GF-D8 (cell line): ENCODE data around the gene GMEB2.

Experiments used
- DNase-seq: peaks from one replicate; lab custom pipeline; 2025; lab: John Stamatoyannopoulos, UW

GMEB2 gene

DNA sequence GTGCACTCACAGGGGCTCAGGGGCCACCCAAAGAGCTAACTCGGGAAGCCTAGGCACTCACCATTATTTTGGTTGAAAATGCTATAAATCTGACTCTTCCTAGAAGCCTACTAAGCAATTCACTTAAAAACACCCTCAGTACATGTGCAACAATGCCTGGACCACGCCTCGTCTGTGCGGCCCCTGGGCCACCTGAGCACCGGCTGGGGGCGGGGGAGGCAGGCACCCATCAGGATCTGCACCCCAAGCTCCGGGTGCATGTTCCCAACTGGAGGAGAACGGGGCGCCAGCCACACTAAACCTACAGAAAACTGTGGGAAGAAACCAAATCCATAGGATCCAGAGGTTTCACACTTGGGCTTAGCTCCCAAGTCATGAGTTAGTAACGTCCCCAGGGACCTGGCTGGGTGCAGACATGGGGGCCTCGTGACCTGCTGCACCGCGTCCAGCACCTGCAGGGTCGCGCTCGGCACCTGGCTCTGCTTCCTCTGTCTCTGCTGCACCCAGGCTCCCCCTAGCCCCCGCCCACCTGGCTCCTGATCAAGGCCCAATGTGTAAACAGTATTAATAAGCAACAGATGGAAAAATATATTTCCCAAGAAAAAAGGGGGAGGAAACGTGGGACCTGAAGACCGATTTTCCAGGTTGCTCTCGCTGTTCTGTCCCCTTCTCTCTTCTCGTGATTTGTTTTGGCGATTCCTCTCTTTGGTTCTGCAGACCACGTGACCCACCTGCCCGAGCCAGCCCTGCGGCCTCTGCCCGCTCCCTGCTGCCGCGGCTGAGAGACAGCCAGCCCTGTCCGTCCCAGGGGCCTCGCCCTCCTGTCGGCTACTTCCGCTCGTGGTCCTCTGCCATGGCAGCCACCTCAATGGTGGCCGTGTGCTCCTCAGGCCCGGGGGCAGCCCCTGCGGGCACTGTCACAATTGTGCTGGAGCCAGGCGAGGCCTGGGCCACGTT is 37.4 kb downstream of the GMEB2 start:
- DNase-seq = no peak

DNA sequence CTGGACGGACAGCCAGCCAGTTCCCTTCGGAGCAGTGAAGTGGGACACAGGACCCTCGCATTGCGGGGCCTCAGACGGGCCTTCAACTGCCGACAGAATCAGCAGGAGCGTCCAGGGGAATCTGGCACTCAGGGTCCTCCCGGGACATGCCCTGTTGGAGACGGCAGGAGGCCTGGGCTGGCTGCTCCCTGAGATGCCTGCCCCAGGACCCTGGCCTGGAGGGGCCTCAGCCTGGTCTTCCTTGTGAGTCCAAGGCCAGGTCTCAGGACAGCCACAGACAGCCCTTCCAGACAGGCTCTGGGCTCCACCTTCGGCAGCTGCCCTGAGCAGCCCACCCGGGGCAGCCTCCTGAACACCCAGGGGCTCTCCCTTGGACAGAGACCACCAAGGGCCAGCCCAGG is 38.3 kb downstream of the GMEB2 start:
- no peak for DNase-seq

DNA sequence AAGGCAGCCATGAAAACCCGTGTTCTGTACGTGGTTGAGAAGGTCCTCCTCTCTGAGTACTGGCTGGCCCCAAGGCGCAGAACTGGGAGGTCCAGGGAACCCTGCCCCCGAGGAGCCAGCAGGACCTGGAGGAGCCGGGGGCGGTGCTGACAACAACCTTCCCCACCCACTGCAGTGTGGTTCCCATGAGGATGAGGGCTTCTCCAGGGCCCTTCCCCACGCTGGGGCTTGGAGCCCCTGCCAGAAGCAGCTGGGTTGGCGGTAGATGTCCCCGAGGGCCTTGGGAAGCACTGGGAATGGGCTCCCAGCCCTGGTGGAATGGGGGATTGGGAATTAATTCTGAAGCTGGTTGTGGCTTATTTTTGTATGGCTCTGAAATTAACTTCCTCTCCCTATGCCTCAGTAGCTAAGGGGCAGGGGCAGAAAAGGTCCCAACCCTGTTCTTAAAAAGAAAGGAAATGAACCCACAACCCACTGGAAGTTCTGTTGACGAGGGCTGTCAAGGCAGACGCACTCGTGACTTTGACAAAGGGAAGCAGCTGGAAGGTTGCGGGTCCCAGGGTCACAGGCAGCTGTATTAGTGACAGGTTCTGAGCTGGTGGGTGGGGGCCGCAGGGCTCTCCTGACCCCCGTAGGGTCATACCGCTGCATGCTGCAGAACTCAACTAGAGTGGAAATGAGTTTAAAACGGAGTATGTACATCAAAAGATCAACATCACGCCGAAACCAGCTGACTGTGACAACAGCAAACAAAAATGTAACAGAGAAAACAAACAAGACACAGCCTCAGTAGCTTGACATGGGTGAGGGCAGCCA is 38.9 kb downstream of the GMEB2 start:
- no peak for DNase-seq

DNA sequence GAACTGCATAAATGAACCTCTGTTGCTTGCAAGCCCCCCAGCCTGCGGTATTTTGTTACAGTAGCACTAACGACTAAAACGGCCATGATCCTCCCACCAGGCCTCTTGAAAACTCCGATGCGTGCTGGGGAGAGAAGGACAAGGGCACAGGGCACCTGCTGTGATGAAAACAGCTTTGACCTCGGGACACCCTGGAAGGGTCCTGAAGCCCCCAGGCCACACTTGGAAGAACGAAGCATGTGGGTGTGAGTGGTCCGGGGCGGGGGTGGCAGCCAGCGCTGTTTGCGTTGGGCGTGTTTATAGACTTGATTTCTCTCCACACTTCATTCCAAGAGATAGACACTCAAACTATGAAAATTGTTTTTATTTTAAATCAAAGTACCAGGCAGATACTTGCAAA is 39.6 kb downstream of the GMEB2 start:
- no peak for DNase-seq

DNA sequence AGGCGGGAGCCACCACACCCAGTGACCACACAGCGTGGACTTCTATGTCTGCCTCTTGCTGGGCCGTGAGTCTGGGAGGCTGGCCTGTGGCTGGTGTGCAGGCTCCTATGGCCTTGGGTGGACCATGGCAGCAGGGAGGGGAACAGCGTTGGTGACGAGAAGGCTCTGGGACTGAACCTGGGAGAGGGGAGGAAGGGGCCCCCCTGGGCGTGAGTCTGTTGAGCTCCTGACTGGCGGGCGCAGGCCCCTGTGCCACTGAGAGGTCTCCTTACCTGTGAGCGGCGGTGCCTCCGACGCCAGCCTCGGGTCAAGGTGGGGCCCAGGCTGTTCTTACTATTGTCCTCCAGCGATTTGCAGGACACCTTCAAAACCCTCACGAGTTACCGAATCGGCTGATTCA is 40.1 kb downstream of the GMEB2 start:
- DNase-seq = no peak

DNA sequence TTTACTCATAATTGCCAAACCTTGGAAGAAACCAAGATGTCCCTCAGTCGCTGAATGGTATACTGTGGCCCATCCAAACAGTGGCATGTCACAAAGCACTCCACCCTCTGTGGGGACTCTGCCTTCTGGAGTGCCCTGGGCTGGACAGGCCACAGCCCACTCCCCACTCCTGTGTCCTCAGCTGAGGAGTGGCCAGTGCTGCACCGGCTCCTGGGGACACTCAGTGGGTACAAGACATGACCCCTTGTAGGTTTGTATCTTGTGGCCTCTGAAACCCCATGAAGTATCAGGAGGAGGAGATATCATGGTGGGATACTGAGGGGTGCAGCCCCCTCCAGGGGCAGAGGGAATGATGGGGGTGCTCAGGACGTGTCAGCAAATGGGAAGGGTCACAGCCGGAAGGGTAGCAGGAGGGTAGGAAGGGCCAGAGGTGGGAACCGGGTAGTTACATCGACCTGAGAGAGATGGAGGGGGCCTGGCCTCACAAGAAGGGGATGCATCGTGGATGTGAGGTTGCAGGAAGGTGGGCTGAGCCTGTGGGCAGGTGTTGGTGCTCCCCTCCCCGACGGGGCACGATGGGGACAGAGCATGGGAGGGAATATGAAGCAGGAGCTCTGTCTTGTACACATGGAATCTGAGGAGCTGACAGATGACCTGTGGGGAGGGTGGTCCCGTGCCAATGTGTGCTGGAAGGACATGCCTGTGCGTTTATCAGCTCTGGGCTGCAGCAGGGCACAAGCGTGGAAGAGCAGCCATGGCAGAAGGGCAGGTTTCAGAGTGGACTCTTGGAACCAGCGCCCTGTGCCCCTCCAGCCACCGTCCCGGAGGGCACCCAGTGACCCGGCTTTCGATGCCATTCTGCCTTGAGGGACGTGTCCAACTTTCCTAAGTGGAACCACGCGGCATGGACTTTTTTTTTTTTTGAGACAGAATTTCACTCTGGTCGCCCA is 41.0 kb downstream of the GMEB2 start:
- no peak for DNase-seq

DNA sequence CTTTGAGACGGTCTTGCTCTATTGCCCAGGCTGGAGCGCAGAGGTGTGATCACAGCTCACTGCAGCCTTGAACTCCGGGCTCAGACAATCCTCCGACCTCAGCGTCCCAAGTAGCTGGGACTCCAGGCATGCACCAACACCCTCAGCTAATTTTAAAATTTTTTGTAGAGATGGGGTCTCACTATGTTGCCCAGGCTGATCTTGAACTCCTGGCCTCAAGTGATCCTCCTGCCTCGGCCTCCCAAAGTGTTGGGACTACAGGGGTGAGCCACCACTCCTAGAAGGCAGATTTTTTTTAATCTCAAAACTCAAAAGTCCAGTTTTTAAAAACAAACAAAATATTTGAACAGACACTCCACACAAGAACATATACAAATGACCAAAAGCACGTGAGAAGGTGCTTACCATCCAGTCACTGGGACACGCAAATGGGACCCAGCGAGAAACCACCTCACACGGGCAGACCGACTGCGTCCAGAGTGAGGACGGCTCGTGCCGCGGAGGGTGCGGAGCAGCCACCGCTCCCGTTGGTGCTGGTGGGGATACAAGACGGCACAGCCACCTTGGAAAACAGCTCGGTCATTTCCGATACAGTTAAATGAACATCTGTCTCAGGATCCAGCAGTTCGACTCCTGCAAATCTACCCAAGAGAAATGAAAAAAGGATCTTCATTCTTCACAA is 44.4 kb downstream of the GMEB2 start:
- DNase-seq = no peak

DNA sequence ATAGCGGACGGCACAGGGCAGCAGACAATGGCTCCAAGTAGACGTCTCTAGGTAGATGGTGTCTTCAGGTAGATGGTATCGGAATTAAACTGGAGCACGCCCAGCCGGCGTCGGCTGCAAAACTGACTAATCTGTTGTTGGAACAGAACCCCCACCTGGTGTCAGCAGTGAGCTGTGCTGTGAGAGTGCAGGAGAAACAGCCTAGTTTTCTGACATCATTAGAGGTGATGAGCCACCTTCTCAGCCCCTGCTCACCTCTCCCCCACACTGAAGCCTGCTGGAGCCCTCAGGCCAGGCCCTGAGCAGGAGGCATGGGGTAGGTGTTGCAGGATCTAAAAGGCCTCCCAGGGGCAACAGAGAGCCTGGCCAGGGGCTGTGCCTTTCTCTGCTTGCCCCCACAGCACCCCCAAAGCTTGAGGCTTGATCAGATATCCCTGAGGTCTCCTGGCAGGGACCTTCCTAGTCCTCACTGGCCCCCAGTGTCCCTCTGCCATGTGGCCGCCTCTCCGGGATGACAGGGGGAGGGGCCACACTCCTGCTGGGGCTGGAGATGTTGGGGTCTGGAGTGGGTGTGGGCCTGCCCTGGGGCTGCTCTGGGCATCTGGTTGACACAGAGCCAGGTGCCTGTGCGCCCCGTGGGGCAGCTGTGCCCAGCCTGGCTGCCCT is 46.0 kb downstream of the GMEB2 start:
- no peak for DNase-seq

DNA sequence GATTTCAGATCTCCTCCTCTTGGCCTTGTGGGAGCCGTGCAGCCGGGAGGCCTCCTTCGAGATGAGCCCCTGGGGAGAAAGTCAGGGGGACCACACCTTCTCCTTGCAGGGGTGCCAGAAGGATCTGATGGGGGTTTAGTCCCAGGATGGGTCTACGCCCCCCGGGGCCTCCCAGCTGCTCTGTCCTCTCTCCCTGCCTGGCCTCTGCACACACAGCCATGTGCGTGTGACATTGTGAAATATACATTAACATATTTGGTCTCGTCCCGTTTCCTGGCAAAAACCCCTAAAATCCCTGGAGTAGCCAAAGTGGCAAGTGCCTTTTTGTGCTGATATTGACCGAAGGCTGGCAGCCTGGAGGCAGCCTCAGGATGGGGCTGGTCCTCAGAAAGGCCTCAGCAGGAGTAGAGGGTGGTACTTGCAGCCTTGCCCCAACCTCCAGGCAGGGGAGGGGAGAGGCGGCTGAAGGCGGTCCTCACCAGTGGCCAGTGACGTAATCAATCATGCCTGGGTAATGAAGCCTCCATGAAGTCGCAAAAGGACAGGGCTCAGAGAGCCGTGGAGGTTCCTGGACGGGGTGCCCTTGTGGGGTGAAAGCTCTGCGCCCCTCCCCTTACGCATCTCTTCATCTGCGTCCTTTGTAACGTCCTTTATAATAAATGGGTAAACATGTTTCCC is 47.7 kb downstream of the GMEB2 start:
- DNase-seq = no peak

DNA sequence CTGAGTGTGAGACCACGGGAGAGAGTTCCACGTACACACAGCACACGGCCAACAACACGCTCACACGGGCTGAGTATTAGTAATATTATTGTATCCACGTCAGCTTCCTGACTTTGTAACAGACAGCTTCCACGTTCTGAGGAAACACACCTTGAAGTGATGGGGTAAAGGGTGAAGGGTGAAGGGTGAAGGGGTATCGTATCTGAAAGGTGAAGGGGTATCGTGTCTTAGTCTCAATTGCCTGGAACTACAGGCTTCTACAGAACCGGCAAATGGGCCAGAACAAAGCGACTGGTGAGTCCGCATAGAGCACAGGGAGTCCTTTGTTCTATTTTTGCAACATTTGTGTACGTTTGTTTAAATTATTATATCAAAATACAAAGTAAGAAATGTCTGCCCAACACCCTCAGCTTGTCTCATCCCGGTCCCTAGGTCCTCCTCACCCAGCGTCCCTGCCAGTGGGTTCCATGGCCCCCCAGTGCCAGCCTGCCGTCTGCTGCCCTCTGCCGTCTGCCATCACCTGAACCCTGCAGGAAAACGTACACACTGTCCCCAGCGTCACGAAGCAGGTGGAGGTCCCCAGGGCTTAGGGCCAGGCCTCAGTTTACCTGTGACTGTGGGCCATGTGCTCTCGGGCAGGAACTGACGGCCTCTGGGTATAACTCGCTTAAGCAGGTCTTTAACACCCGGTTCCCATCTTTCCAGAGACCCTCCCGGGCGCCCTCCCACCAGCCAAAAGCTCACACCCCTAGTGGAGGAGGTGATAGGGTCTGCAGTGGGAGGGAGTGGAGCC is 48.5 kb downstream of the GMEB2 start:
- no peak for DNase-seq

DNA sequence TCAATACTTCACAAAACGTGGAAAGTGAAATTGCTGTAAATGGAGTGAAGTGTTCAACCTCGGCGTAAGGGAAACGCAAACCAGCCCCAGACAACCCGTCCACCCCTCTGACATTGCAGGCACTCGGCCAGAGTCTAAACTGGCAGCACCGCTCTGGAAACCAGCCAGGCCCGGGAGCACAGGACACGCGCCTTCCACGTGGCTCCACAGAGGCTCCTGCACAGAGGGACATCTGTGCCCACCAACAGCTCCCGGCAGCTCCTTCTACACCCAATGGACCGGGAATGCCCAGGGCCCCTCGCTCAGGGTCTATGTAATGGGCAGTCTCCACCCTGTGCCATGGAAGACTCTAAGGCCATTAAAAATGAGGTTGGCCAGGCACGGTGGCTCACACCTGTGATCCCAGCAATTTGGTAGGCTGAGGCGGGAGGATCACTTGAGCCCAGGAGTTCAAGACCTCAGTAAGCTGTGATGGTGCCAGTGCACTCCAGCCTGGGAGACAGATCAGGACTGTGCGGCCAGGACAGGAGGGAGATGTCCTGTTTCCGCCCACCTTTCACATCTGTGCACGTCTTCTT is 49.5 kb downstream of the GMEB2 start:
- no peak for DNase-seq

DNA sequence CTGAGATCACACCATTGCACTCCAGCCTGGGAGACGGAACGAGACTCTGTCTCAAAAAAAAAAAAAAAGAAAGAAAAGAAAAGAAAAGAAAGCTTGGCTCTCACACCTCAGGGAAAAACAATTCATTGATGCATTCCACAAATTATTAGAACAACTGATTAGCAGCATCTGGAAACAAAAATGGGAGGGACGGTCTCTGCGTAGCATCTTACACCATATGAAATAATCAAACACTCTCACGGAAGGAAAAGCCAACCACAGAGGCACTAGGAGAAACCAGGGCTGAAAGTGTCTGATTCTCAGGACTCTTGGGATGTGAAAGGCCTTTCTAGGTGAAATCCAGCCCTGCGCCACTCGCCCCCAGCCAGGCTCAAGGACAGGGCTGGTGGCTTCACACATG is 50.6 kb downstream of the GMEB2 start:
- DNase-seq = no peak

DNA sequence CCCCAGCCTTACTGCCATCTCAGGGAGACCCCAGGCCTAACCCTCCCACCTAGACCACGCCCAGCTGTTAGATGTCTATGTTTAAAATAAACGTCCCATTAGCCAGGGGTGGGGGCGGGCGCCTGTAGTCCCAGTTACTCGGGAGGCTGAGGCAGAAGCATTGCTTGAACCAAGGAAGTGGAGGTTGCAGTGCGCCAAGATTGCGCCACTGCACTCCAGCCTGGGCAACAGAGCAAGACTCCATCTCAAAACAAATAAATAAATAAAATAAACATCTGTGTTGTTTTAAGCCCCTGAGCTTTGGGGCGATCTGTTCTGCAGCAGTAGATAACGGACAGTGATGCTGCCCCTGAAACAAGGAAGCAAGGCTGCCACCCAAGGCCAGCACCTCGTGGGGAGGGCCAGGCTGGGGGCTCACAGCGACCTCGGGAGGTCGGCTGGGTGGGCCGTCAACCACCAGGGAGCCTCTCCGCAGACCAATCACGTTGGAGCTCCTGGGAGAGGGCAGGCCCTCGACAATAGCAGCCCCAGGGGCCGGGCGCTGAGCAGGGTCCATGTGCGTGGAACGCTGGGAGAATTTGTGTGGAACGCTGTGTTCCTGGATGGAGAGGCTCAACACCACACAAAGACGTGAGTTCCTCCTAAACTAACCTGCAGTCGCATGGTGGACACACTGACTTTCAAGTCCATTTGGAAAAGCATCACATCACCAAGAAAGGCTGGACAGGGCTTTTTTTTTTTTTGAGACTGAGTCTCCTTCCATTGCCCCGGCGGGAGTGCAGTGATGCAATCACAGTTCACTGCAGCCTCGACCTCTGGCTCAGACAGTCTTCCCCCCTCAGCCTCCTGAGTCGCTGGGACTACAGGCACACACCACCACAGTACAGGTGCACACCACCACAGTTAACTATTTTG is 51.8 kb downstream of the GMEB2 start:
- DNase-seq = no peak

DNA sequence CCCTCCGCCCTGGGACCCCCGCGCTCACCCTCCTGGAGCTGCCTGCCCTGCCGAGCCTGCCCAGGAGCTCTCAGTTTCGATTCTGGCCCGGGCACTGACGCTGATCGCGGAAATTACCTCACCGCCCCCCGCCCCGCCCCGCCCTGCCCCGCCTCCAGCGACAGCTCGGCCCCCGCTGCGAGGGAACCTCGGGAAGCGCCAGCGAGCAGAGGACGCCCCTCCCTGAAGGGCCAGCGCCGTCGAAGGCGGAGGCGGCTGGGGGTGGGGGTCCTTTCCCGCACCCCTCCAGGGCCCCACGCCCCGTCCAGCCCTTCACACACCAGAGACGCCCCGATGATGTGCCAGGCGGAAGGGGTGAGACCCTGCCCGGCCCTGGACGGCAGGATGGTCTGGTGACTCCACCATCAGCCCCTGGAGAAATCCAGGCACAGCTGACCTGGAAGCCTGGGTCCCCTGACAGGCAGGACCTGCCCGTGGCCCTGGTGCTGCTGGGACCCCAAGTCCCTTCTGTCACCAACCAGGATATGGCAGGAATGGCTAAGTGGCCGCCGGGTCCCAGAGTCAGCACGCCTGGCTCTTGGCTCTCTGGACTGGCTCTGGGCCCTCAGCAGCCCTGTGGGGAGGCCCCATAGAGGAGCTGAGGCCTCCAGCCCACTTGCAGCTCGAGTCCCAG is 52.6 kb downstream of the GMEB2 start, which contains the start of gene HELZ2:
Gene HELZ2, minus strand, starts transcription at position 84 of the 673 bp plus-strand sequence. CDS start 1,854 bp downstream, outside the sequence.
- DNase-seq = no peak

DNA sequence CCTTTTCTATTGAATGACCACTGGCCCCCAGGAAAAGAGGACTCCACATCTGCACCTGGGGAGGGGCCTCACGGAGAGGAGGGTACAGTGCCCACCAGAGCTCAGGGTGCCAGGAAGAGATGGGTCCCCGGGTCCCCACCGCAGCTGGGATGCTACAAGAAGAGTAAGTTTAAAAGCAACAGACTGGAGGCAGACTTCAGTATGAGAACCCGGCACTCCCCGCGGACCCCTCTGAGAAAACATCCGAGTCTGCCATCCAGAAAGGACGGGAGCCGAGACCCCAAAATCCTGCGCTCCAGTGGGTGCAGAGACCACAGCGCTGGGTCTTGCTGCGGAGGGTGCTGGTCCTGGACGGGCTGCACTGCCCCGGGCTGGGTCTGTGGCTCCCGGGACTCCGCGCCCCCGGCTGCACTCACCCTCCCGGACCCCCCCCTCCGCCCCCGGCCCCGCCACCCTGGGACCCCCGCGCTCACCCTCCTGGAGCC is 53.2 kb downstream of the GMEB2 start:
- DNase-seq = no peak

DNA sequence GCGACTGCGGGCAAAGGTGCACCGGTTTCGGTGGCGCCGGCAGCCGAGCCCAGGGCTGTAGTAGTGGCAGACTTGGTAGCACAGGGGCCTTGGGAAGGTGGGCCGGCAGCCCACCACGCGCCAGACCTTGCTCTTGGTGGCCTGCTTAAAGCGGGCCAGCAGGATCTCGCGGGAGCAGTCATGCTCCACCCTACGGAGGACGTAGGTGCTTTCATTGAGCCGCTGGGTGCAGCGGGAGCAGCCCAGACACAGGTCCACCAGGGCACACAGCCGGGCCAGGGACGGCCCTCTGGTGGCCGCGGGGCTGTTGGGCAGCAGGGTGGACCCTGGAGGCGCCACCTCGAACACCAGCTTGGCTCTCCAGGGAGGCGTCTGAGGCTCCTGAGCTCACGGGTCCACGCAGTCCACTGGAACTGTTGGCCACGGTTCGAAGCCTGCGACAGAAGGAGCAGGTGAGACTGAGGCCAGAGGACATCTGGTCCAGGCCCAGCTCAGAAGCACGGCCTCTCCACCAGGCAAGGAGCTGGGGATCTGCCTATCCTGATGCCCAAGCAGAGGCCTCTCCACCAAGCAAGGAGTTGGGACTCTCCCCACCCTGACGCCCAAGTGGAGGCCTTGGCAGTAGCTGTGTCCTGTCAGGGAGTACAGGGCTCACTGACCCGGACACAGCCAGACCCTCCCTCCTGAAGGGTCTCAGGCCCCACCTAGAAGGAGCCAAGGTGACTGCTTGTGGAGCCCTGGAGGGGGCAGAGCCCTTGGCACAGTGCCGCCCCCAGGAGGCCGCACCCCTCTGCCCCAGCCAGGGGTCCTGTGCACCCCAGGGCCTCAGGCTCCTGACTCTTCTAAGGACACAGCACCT is 53.9 kb downstream of the GMEB2 start:
- DNase-seq = no peak
